Measurements from ENCODE around the gene LYRM1.
A peak's percentile ranks its signal among the peaks of the same experiment; 100 is the strongest.

Gene LYRM1

DNA sequence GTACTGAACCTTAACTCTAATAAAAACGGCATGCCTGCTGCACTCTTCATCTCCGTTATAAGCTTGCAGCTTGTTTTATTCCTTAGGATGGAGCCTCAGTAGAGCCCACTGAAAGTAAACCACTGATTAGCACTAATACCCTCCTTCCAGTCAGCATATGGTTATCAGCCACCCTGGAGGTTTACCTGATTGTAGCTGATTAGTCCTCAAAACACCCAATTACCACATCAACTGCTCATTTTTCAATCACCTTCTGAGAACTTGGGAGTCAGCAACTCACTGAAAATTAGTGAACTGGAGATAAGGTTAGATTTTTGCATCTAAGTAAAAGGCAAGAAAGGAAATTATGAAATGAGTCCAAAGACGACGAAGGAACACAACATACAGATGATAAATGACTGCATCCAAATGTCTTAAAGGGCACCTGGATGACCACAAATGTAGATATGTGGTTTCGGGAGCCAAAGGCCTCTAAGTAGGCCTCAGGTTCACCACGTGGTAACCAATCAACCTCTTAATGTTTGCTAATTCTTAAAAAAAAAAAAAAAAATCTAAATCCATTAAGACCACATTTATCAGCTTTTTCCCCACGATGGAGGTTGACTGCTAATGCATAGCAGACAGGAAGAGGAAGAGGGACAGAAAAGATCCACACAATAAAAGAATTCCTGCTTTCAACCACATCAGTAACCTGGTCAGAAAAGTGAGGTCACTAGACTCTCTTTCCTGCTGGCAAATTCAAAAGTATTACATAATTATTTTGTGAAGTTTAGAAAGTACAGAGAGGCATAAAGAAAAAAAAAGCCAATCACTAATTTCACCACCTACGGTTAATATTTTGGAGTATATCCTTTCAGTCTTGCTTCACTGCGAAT lies 28.4 kb upstream of the LYRM1 start:
- no peak overlapping the region for H3K4me3 ChIP-seq (ENCODE audit: low read depth, low read length)

DNA sequence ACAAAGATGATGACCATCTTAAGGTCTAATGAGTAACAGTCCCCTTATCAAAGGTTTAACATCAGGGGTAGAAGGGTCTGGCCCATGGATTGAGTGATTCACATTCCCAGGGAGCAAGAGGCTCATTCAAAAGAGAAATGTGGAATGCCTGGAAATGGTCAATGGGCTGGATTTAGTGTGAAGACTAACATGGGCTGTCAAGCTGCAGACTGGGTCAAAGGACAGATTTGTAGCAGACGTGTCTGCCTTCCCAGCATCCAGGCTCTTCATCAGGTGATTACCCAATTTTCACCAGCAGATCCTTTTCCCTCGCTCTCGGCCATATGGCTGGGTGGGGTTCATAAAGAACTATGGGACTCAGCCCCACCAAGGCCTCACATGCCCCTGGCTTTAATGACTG lies 27.2 kb upstream of the LYRM1 start:
- no peak overlapping the region for H3K4me3 ChIP-seq (ENCODE audit: low read depth, low read length)

DNA sequence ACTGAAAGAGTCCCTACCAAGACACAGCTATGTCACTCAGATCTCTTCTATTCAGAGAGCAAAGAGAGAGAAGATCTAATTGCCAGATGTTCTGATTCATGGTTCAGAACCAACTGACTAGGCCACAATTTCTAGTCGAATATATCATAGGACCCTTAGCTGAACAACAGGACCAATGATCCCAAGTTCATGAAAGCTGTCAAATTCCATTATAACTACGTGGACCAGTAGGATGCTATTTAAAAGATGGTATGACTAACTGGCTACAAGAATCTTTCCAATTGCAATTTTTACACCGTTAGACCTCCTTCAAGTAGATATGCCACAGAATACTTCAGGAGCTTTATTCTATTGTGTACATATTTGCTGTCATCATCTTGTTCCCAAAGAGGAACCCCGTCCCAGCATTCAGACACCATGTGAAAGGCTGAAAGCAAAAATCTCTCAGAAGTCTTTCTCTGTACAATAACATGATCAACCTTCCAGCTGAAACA lies 26.4 kb upstream of the LYRM1 start:
- no peak overlapping the region for H3K4me3 ChIP-seq (ENCODE audit: low read depth, low read length)

DNA sequence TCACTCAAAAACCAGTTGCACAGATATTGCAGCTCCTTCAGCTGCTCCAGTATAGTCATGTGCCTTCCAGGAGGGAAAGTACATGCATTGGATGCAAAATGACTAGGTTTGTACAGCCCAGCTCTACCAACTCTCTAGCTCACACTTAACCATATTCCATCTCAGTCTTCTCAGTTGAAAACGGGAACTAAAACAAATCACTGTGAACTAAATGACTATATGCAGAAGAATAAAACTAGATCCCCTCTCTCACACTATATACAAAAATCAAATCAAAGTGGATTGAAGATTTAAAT lies 25.3 kb upstream of the LYRM1 start:
- no peak overlapping the region for H3K4me3 ChIP-seq (ENCODE audit: low read depth, low read length)

DNA sequence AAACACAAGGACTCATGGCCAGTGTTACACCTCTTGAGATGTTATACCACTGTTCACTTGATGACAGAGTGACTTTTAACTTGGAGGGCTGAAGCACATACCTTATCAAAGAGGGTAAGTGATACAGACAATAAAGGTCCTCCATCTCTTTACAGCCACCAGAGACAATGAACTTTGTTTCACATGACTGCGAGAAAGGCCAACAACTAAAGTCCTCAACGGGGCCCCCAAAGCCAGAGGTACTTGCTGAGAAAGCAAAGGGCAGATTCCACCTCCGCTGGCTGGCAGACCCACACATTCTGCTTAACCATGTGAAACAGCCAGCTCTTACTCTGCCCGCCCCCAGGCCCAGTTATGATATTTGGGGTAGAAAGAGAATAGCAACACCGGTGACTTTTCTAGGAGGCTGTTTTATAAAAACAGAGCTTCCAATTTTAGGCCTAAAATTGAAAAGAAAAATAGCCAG lies 21.9 kb upstream of the LYRM1 start:
- H3K4me3 ChIP-seq (ENCODE audit: low read depth, low read length): no peak overlapping the region

DNA sequence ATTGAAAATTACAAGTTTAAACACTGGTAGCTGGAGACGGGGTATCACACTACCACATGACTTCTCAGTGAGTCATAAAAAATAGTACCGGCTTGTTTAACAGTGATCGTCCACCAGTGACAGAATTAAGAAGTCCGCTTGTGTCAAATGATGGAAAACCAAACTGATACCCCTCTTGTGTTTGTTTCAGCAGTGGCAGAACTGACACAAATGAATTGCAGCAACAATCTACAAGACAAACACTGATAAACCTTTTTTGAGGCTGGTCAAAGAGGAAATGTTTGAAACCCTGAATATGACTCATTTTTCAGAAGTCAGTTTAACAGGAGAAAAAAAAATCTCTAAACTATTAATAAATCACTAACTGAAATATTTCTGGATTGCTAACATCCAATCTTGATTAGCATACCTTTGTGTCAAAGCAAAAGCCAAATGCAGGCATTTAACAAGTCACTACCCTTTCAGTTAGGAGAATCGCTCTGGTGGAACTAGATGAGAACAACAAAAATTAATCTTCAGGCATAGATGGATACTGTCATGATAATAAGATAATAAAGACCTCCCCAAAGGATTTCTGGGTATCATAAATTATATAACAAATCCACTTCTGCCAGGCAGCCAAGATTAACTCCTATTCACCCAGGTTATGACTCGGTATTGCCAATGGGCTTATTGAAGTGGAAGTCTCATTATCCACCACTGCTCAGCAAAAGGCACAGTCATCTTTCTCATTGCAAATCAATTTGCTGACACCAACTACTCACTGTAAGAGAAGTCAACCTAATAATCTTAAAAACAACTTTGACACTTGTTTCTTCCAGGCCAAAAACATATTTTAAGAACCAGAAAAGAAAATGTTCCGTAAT lies 21.2 kb upstream of the LYRM1 start:
- no peak overlapping the region for H3K4me3 ChIP-seq (ENCODE audit: low read depth, low read length)

DNA sequence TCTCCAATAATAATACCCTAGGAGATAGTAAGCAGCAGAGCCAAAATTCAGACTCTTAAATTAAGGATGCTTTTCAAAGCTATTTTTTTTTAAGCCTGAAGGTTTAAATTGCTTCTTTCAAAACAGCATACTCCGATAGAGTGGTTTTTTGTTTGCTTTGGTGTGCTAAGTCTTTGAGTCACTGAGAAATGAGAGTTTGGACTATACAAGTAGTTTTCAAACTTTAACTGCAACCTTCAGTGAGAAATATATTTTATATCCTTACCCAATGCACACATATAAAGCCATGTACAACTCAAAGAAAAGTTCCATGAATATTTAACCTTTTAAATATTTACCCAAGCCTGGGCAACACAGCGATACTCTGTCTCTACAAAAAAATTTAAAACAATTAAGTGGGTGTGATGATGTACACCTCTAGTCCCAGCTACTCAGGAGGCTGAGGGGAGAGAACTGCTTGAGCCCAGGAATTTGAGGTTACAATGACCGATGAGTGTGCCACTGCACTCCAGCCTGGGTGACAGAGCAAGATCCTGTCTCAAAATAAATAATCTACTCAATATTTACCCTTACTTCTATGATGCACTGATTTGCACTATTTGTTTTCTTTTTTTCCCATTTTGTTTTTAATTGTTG lies 19.6 kb upstream of the LYRM1 start:
- no peak overlapping the region for H3K4me3 ChIP-seq (ENCODE audit: low read depth, low read length)

DNA sequence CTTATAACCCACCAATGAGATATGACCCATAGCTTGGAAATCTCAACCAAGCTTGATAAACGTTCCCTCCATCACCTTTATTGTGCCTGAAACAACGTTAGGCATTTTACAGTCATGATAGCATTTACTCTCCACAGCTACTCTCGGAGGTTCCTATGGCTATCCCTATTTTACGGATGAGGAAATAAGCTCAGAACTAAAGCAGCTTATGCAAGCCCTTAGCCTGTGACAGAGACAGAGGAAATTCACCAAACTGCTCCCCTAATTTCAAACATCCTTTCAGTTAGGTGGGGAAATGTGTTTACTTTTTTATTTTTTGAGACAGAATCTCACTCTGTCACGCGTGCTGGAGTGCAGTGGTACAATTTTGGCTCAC lies 19.1 kb upstream of the LYRM1 start:
- no peak overlapping the region for H3K4me3 ChIP-seq (ENCODE audit: low read depth, low read length)

DNA sequence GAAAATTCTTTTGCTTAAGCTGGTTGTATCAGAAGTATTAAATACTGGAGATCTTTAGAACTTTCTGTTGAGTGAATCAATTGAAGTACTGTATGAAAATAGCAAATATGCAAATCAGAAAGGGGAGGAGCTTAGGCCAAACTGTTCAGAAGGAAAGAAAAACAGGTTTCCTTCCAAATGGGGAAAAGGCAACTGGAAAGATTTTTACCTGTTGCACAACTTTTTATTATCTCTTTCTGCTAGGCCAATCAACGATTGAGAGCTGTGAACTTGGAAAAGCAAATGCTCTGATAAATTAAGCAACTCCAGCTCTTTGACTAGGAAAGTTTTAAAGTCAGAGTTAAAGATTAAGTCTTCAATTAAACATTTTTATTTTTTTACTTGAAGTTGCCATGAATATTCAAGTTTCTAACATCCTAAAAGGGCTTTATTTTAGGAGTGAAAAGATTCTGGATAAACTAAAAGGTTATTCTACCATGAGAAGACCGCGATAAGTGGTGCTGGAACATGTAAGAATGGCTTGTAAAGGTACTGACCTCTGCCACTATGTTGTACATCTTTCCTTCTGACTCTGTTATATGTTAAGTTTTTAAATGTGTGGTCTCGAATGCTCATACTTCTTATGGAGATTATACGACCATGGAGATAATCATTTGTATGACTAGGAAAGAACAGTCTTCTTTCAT lies 16.9 kb upstream of the LYRM1 start:
- H3K4me3 ChIP-seq (ENCODE audit: low read depth, low read length): no peak overlapping the region

DNA sequence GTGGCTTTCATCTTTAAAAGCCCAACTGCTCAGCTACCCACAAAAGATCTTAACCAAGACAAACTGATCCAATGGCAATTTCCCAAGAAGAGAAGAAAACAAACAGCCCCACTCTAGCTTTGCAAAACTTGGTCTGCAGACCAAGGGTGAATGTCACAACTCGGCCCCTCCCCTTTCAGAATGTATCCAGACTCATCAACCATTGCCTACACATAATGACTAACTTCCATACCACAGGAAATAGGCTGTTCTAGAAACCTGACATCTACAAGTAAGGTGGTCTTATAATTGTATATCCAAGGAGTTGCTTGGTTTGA lies 16.4 kb upstream of the LYRM1 start:
- no peak overlapping the region for H3K4me3 ChIP-seq (ENCODE audit: low read depth, low read length)

DNA sequence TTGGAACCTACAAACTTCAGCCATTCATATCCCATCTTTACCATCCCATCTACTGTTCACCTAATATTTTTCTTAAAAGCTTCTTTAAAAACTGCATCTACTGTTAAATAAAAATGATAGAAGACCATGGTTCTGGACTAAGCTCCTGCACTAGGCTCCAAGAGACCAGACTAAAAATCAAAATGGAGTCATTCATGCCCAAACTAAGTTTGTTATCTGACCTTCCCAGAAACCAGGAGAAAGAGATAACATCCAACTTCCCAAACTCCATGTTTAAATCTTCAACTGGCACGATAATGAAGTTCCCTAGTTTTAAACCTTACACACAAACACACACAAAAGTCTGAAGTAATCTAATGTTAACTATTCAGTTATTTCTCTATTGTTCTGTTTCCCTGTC lies 14.3 kb upstream of the LYRM1 start:
- H3K4me3 ChIP-seq (ENCODE audit: low read depth, low read length): no peak overlapping the region

DNA sequence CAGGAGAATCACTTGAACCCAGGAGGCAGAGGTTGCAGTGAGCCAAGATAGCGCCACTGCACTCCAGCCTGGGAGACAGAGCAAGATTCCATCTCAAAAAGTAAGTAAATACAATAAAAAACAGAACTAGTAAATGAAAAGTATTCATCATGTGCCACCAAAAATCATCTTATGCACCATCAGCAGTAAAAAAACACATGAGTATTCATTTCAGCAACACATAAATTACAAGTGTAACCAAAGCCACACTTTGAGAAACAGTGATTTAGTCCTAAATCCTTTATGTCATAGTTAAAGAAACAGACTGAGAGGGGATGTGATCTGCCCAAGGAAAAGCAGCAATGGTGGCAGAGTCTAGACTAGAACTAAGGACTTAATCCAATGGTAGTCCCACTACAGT lies 13.4 kb upstream of the LYRM1 start:
- H3K4me3 ChIP-seq (ENCODE audit: low read depth, low read length): no peak overlapping the region

DNA sequence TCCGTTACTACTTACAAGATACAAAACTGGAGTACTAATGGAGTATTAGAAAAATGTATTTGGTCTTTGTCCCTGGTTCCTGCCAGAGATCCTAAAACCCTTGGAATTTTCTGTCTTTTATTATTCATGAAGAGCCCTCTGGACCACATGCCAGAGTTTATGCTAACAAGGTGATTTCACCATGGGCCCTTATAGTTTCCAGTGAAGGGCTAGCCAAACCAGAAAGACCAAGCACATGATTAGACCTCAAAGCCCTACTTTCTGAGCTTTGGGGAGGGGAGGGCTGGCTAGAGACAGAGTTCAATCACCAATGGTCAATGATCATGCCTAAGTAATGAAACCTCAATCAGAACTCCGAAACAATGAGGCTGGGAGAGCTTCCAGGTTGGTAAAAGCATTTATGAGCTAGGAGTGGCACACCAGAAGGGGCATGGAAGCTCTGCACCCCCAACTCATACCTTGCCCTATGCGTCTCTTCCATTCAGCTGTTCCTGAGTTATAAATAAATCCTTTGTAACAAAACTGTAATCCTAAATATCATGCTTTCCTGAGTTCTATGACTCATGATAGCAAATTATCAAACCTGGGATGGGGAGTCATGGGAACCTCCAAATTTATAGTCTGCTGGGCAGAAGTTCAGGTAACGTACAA lies 10.8 kb upstream of the LYRM1 start:
- H3K4me3 ChIP-seq (ENCODE audit: low read depth, low read length): no peak overlapping the region

DNA sequence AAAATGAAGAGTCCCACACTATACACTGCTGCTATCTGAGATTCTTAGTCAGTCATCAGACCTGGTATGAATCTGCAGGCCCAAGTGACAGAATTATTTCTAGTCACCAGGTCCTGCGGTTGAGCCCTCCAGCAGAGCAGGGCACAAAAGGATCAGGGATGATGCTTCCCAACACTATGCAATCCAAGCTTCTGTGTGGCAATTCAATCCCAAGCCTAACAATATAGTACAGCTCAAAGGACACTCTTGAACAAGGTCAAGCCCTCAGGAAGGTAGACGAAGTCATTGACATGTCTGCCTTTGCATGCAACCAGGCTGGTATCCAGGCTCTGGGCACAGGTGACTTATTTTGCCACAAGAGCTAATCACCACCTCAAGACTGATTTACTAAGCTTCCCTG lies 6.2 kb upstream of the LYRM1 start:
- H3K4me3 ChIP-seq (ENCODE audit: low read depth, low read length): no peak overlapping the region

DNA sequence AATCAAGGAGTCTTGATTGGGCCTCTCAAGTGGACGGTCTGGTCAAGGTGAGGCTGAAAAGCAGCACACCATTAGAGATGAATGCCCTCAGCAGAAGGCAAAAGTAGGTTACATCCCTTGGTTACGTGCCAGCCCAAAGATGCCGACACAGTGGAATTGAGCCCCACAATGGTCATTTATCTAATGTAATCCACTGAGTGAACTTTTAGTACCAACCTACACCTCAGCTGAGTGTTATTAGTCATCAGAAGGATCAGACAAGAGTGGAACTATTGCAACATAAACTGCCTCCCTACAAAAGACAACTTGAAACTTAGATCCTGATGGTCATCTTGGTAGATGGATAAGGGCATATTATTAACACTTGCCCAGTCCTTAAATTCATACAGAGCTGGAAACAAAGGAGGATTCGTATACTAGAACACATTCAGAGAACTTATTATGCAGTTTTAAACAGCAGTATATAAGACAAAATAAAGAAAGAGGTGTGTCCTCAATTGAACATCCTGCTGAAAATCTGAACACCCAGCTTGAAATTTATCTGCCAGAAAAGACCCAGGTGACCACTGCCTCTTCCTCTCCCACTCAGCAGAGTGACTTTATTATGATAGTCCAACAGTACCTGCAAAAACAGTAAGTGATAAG lies 3.2 kb upstream of the LYRM1 start:
- no peak overlapping the region for H3K4me3 ChIP-seq (ENCODE audit: low read depth, low read length)

DNA sequence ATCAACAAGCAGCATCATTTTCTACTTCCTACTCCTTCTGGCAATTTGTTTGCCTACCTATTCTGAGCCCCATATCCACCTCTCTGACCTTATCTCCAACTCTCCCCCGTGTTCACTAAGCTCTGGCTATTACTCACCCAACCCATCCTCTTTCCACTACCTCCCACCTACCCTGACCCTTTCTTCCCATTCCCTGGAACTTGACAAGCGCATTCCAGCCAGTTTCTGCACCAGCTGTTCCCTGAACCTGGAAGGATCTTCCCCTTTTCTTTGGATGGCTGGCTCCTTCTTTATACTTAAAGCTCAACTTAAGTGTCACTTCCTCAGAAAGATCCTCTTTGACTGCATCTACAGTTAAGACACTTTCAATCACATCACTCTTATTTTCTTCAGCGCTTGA lies 2.6 kb upstream of the LYRM1 start:
- H3K4me3 ChIP-seq (ENCODE audit: low read depth, low read length): no peak overlapping the region

DNA sequence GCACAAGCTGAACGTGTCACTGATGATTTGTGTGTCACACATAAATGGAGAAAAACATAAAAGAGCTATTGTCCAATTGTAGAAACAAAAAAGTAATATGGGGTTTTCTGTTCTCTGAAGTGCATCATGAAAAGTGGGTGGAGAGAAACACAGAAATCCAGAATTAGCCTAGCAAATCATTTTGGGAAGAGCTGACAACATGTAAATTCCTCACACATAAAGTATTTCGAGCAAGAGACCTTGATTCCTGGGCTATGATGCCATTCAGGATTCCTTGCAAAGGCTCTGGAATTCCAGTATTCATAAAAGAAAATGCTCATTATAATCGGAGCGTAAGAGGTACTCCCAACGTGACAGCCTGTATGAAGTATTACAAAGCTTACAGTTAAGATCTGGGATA lies 1.5 kb upstream of the LYRM1 start:
- H3K4me3 ChIP-seq (ENCODE audit: low read depth, low read length): peak overlapping the region; percentile 86

DNA sequence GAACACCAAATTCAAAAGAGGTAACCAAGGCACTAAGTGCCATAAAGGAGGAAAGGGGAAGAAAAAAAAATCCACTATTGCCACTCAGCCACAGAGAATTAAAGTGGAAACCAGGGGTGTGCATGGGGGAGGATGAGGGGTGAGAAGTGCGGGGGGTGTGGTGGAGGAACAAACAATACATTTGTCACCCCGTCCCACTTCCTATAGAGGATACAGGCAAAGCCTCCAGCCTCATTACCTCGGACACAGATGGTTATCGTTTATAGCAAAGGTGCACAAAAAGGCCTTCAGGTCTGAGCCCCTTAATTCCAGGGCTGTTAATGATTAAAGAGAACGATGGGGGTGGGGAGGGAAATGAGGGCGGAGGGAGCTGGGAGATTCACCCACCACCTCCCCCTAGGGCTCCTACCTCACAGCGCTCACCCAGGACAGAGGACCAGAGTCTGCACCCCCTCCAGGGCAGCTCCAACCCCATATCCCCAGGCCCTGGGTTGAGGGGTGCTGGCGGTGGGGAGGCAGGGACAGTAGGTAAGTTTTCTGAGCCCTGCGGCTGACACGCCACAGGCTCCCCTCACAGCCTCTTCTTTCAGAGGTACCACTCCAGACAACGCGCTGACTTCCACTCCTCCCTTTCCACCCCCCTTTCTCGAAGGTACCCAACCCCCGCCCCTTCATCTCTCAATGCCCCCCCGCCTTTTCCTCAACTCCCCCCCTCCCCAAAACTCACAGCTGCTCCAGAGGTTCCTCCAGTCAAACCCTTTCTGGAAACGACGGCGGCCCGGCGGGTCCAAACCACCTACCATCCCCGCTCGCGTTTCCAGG lies 883 bp upstream of the LYRM1 start:
- peak overlapping the region; percentile 86 for H3K4me3 ChIP-seq (ENCODE audit: low read depth, low read length)

DNA sequence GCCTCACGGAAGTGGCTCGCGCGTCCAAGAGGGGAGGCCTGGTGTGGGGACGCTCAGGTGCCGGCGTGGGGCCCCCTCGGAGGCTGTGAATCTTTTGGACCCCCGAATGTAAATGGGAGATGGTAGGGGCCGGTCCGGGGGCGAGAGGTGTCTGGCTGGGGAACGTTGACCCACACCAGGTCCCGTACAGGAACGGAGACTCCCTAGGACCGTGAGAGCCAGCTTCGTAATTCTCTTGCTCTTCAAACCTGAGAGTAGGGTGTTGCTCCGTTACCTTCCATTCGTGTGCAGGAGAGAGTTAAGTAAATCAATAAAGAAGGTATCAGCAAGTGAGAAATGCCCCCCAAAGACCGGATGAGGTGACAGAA lies 481 bp downstream of the LYRM1 start:
- peak overlapping the region; percentile 88 for H3K4me3 ChIP-seq (ENCODE audit: low read depth, low read length)
